ENCODE data around the gene DCTD. TPM values are rescaled to one million over a fixed set of nuclear protein-coding genes. Genes with fewer than 3 reads are reported as not detected.

Gene DCTD
- total and polyA plus RNA-seq, 10 of the 15 experiments (the other 5 are each of a cell fraction or from before 2014, with no cell fraction given), result 37.8 to 137 (median 92.1) TPM

DNA sequence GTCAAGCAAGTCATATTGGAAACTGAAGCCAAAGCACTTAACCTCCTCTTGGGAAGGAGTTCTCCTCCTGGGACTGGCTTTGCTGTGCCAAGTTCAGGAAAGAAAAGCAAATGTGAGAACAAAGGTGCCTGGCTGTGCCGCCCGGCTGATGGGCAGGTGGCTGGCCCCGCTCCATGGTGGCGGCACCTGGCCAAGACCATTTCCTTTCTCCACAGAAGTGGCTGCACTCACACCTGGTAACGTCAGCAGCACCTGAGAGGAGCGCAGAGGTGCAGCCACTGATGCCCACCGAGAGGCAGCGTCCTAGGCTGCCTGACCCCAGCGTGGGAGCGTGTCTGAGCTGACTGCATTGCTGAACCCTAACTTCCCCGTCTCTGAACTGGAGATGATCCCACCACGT lies 54.3 kb downstream of the DCTD start:
- WGBS (ENCODE audit: insufficient coverage, insufficient replicate concordance, low lambda C conversion rate, missing lambda C conversion rate), result 72% methylated on average over 12 of the region's 12 CpGs
- POLR2A ChIA-PET, result no interaction called here

More for the DNA sequence above, 54.3 kb downstream of the DCTD start:
- intact Hi-C loops (cut with micrococcal nuclease; ENCODE audit: unreplicated experiment) (no loop called here), in situ Hi-C loops (cut with MboI) (no loop called here)
- Histone ChIP-seq H3K27ac (ENCODE audit: control insufficient read depth, insufficient read depth) (no peak overlapping the region), H3K4me2 (ENCODE audit: control insufficient read depth, insufficient read depth) (no peak overlapping the region), H3K9ac (ENCODE audit: control insufficient read depth, insufficient read depth, low read length) (no peak overlapping the region), H3K9me3 (replicated peaks; ENCODE audit: control insufficient read depth, insufficient read depth, low read length) (no peaks in the 10 kb centered on the region), H3K27me3 (replicated peaks in 1 of 2; ENCODE audit: control insufficient read depth in 2 of 2, insufficient read depth in 2 of 2, low read length in 1 of 2) (no peaks in the 10 kb centered on the region), H4K20me1 (ENCODE audit: control insufficient read depth, insufficient read depth) (no peaks in the 10 kb centered on the region), H3K79me2 (ENCODE audit: control insufficient read depth, insufficient read depth, low read length) (no peaks in the 10 kb centered on the region), H3K4me3 (no peak overlapping the region), H2AFZ (ENCODE audit: control insufficient read depth, low read depth, low read length) (no peak overlapping the region), H3K36me3 (ENCODE audit: control insufficient read depth in 2 of 2, insufficient read depth in 2 of 2, low read length in 1 of 2) (no peaks in the 10 kb centered on the region), H3K4me1 (ENCODE audit: control insufficient read depth, insufficient read depth, low read length) (no peaks in the 10 kb centered on the region)
- no TSS peak for BruUV-seq (replicated peaks)
- RAD21 ChIA-PET (ENCODE audit: unreplicated experiment), result no interaction called here
- FAIRE-seq (no peak), DNase-seq (ENCODE audit: low read depth, low spot score) (no peak), ATAC-seq (no peak)
- SMC1A ChIA-PET (ENCODE audit: uncharacterized antibody, unreplicated experiment), result no interaction called here
- TF ChIP-seq ZNF217 (IDR thresholded peaks at IDR 0.05) (no peak), GATAD2B (conservative IDR thresholded peaks at IDR 0.05; ENCODE audit: low read depth) (no peak), PAX8 (IDR thresholded peaks at IDR 0.05) (no peak), TCF12 (IDR thresholded peaks at IDR 0.05; ENCODE audit: low read depth, low read length) (no peak), EZH2 (IDR thresholded peaks at IDR 0.05; ENCODE audit: borderline replicate concordance, control insufficient read depth, low read depth, low read length) (no peak), TCF3 (IDR thresholded peaks at IDR 0.05; ENCODE audit: borderline replicate concordance, insufficient read depth, low read depth, low read length) (no peak), CHD1 (IDR thresholded peaks at IDR 0.05; ENCODE audit: low read depth, low read length) (no peak), MTA3 (IDR thresholded peaks at IDR 0.05; ENCODE audit: borderline replicate concordance, low read length) (no peak), YY1 (IDR thresholded peaks at IDR 0.05; ENCODE audit: low read depth, low read length) (no peak)
- TF ChIP-seq, protein P1, sequence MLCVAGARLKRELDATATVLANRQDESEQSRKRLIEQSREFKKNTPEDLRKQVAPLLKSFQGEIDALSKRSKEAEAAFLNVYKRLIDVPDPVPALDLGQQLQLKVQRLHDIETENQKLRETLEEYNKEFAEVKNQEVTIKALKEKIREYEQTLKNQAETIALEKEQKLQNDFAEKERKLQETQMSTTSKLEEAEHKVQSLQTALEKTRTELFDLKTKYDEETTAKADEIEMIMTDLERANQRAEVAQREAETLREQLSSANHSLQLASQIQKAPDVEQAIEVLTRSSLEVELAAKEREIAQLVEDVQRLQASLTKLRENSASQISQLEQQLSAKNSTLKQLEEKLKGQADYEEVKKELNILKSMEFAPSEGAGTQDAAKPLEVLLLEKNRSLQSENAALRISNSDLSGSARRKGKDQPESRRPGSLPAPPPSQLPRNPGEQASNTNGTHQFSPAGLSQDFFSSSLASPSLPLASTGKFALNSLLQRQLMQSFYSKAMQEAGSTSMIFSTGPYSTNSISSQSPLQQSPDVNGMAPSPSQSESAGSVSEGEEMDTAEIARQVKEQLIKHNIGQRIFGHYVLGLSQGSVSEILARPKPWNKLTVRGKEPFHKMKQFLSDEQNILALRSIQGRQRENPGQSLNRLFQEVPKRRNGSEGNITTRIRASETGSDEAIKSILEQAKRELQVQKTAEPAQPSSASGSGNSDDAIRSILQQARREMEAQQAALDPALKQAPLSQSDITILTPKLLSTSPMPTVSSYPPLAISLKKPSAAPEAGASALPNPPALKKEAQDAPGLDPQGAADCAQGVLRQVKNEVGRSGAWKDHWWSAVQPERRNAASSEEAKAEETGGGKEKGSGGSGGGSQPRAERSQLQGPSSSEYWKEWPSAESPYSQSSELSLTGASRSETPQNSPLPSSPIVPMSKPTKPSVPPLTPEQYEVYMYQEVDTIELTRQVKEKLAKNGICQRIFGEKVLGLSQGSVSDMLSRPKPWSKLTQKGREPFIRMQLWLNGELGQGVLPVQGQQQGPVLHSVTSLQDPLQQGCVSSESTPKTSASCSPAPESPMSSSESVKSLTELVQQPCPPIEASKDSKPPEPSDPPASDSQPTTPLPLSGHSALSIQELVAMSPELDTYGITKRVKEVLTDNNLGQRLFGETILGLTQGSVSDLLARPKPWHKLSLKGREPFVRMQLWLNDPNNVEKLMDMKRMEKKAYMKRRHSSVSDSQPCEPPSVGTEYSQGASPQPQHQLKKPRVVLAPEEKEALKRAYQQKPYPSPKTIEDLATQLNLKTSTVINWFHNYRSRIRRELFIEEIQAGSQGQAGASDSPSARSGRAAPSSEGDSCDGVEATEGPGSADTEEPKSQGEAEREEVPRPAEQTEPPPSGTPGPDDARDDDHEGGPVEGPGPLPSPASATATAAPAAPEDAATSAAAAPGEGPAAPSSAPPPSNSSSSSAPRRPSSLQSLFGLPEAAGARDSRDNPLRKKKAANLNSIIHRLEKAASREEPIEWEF (IDR thresholded peaks at IDR 0.05; ENCODE audit: insufficient replicate concordance, low read depth, low read length), result no peak
- TF ChIP-seq, protein P2, sequence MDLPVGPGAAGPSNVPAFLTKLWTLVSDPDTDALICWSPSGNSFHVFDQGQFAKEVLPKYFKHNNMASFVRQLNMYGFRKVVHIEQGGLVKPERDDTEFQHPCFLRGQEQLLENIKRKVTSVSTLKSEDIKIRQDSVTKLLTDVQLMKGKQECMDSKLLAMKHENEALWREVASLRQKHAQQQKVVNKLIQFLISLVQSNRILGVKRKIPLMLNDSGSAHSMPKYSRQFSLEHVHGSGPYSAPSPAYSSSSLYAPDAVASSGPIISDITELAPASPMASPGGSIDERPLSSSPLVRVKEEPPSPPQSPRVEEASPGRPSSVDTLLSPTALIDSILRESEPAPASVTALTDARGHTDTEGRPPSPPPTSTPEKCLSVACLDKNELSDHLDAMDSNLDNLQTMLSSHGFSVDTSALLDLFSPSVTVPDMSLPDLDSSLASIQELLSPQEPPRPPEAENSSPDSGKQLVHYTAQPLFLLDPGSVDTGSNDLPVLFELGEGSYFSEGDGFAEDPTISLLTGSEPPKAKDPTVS (IDR thresholded peaks at IDR 0.05; ENCODE audit: low read depth, low read length), result no peak
- TF ChIP-seq, protein P3, sequence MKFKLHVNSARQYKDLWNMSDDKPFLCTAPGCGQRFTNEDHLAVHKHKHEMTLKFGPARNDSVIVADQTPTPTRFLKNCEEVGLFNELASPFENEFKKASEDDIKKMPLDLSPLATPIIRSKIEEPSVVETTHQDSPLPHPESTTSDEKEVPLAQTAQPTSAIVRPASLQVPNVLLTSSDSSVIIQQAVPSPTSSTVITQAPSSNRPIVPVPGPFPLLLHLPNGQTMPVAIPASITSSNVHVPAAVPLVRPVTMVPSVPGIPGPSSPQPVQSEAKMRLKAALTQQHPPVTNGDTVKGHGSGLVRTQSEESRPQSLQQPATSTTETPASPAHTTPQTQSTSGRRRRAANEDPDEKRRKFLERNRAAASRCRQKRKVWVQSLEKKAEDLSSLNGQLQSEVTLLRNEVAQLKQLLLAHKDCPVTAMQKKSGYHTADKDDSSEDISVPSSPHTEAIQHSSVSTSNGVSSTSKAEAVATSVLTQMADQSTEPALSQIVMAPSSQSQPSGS (IDR thresholded peaks at IDR 0.05; ENCODE audit: low read length), result no peak
- CTCF ChIA-PET, result no interaction called here
